Muscle of arm (tissue), 12 donors: Measurements from ENCODE around the gene PPM1L. TPM values are rescaled to one million over a fixed set of nuclear protein-coding genes. Genes with fewer than 3 reads are reported as not detected.

Source experiments
- DNase-seq: peaks from one replicate; pipeline ENCODE4 v3.0.0-alpha.2; 2013
- polyA plus RNA-seq, 12 donors: library from polyadenylated mRNA; unstranded; fragments of 120-200 nt; gene quantifications; one replicate each; pipeline ENCODE4 v1.2.1, GENCODE V29; 2013; ENCODE audit not compliant: insufficient read length in 12 of 12

PPM1L gene
- polyA plus RNA-seq, 12 donors = 7.3 to 14.3 (median 11.3) TPM; not detected in 1

GRCh38 chr3:160806686-160807085 lies 50.7 kb downstream of the PPM1L start:
- DNase-seq = no peak

DNA sequence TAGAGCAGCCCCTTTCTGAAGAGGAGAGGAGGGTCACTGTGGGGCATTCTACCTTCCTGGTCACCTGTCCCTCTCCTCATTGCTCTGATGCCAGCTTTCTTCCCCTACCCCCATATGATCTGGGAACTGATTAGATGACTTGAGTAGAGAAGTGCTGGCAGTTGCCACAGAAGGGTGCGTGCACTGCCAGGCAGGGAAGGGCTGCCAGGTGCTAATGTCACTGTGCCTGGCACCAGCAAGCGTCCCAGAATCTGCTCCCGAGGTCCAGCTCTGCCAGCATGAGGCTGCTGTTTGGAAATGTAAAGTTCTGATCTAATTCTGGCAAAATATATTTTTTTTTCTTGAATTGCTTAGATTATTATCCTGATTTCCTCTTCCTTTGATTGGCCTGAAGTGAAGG lies 52.8 kb downstream of the PPM1L start:
- DNase-seq = no peak

GRCh38 chr3:160809453-160809852 lies 53.4 kb downstream of the PPM1L start:
- no peak for DNase-seq

GRCh38 chr3:160810362-160811236 lies 54.6 kb downstream of the PPM1L start:
- DNase-seq = peak; percentile 47

DNA sequence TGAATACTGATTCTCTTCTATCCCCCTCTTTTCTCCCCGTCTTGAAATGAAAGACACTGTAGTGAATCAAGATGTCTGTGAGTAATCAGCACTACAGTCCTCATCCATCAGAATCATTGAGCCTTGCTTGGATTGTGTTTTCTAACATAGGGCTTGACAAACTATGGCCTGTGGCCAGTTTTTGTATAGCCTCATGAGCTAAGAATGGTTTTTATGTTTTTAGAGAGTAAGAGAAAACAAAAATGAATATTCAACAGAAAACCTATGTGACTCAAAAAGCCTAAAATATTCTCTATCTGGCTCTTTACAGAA lies 55.2 kb downstream of the PPM1L start:
- no peak for DNase-seq

DNA sequence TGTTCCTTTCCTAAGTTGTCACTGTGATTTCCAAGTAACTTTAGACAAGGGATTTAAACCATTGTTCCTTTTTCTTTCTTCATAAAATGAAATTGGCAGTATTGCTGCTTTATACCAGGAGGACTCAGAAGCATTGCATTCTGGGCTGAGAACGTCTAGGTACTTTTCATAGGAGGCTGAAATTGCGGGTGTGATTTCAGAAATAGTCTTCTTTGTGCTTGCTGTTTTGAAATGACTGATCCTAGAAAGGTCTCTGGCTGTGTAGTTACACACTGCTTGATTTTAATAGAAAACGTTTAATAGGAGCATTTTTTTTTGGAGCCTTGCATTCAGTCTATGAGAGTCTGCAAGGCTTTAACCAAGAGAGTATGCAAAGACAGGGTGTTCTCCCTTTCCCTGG lies 56.3 kb downstream of the PPM1L start:
- DNase-seq = no peak

DNA sequence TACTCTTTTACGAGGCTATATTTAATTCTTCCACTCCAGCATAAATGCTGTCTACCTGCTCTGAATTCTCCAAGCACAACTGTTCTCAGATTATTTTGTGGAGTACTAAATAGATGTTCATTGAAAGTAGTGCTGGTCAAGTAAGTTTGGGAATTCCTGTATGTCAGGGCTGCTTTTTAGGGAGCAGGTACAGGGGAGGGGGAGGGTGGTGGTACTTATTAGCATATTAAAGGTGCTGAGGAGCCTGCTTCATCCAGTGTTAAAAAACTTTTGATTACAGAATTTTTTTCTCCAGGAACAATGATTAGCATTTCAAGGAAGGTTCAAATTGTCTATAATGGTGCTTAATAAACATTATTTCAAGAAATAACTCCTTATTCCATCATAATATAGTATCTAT lies 59.2 kb downstream of the PPM1L start:
- DNase-seq = no peak

GRCh38 chr3:160820022-160820421 lies 64.0 kb downstream of the PPM1L start:
- DNase-seq = no peak

- no peak for DNase-seq
Observed at GRCh38 chr3:160820430-160820829, 64.4 kb downstream of the PPM1L start.

GRCh38 chr3:160822936-160823335 lies 66.9 kb downstream of the PPM1L start:
- no peak for DNase-seq

GRCh38 chr3:160825311-160825800 lies 69.3 kb downstream of the PPM1L start:
- no peak for DNase-seq

DNA sequence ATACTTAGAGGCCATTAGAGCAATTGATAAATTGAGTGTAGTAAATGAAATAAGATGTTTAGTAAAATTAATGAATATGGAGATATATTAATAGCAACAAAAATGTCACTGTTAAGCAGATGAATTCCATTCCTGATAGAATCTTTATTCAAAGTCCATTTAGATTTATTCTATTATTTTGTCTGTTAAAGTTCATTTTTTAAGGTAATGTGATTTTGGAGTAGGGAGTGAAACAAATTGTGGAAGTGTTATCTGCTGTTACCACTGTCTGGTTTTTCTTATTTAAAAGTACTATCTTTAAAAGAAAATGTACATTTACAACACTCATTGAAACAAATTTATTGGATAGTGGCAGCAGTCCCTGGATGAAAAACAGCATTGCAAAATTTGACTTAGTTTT lies 70.4 kb downstream of the PPM1L start:
- DNase-seq = no peak

DNA sequence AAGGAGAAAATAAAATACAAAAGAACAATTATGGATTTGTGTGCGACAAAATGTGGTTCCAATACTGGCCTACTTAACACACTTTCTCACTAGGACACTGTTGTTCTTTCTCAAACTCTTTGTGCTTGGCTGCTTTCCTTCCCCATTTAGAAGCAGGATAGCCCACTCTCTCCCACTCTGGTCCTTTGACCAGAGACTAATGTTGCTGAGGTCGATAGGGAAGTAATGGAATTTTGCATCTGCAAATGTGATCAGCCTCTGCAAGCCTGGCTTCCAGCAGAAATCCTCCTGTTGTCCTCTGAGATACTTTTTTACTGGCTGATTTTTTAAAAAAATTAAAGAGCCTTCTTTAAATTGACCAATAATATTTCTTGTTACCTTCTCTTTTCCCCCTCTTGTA lies 71.0 kb downstream of the PPM1L start:
- no peak for DNase-seq

DNA sequence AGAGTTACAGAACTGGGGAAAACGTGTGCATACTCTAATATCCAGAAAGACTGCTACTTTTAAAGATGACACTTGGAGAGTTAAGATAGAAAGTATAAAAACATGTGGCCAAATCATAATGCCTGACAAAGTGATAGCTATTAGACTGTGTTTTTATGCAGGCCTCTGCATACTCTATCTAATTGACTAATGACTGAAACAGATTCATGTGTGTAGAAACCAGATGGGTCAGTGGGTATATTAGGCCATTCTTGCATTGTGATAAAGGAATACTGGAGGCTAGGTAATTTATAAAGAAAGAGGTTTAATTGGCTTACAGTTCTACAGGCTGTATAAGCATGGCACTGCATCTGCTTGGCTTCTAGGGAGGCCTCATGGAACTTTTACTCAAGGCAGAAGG lies 71.5 kb downstream of the PPM1L start:
- no peak for DNase-seq

- DNase-seq = no peak
Observed at GRCh38 chr3:160828880-160829279, 72.8 kb downstream of the PPM1L start.

DNA sequence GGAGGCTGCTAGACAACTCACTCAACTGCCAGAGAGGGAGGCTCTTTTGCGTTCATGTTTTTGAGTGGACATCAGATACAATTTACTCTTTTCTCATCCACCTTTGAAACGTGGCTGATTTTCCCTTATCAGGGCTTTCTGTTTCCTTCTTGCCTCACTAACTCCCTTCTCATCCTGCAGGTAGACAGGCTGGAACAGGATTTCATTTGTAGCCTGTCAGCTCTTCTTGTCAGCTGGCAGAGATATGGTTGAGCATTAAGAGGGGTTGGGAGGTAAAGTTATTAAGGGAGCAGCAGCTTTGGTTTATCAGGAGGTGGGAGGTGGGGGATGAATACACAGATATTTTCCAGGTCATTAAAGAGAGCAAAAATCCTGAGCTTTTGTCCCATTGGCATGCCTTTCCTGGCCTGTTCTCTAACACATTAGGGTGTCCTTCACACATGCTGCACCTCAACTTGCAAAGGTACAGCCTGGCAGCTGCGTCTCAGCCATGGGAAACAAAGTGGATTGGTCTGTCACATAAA lies 73.5 kb downstream of the PPM1L start:
- no peak for DNase-seq

DNA sequence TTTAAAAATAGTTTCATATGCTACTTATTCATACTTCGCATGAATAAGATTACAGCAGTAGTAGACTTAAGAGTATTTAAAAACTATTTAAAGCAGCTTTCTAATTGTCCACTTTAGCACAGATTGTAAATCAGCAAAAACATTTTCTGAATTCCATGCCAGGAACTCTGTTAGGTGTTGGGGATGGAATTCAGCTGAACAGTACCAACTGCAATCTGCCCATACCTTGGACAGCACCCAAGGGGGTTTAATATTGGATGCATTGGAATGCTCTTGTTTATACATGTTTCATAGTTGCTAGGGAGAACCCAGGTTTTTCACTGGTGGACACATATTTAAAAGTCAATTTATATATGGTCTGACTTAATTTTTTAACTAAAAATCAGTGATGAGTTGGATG lies 74.8 kb downstream of the PPM1L start:
- no peak for DNase-seq

- no peak for DNase-seq
Observed at GRCh38 chr3:160831401-160831800, 75.4 kb downstream of the PPM1L start.

GRCh38 chr3:160837394-160837980 lies 81.5 kb downstream of the PPM1L start:
- no peak for DNase-seq

DNA sequence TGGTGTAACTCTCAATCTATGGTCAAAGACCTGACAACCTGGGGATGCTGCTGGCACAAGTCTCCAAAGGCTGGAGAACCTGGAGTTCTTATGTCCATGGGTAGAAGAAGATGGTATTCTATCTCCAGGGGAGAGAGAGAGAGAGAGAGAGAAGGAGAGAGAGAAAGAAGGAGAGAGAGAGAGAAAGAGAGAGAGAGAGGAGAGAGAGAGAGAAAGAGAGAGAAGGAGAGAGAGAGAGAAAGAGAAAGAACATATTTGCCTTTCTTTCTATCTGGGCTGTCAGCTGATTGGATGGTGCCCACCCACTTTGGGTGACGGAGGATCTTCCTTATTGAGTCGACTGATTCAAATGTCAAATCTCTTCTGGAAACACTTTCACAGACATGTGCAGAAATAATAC lies 84.6 kb downstream of the PPM1L start:
- DNase-seq = no peak

DNA sequence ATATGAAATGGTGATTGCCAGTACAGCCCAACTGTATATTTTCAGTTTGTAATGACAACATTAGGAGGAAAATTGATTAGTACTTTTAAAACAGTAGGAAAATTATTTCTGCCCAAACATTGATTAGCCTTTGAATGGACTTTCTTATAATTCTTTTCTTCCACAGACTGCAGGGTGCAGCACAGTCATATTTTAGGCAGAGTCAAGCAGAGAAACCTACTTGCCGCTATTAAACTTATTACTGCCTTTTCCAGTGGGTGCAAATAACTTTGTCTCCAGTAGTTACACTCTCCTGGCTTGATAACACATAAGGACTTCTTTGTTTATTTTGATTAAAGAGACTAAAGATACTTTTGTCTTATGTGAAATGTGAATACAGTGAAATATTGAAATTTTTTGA lies 85.4 kb downstream of the PPM1L start:
- DNase-seq = no peak

DNA sequence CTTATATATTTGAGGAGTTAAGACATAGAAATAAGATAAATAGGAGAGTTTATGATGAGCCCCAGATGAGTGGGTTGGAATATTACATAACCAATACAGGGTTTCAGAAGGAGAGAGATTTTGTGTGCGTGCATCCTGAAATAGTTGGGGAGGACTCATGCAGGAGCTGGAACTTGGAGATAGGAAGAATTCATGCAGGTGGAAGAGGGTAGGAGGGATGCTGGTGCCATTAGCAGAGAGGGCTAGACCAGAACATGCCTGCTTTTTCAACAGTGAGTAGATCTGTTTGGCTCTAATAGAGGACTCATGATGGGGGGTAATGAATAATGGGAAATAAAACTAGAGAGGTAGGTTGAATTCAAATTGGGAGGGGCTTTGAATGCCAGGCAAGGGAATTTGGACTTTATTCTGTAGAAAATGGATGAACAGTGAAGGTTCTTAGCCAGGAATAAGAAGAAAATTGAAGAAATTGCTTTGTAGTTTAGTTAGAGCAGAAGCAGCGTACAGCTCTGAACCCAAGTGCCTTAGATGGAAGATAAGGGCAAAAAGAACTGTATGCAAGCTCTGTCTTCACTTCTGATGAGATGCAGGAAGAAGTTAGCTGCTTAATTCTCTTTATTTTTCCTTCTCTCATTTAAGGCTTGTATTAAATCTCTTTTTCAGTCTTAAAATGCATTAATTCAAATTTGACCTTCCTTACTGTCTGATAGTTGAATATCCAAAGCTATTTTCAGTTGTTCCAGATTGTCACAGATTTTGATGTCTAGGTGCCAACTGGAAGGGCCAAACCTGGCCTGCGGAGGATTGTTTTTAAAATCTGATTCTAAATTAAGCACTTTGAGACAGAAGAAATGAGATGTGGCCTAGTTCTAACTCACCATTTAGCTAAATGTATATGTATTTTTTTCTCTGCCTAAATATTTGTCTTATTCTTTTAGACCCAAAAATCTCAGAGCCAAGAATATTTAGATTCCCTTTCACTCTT lies 86.3 kb downstream of the PPM1L start:
- DNase-seq = no peak
